Measurements from ENCODE around the gene ST7. TPM values are rescaled to one million over a fixed set of nuclear protein-coding genes. Genes with fewer than 3 reads are reported as not detected.

Gene ST7
- total and polyA plus RNA-seq, 2 experiments from 2014 or later: 31.2 to 38.5 TPM

- Histone ChIP-seq H3K36me3 (replicated peaks; ENCODE audit: insufficient read depth, low read depth) (no peaks in the 10 kb centered on the region), H3K79me2 (no peaks in the 10 kb centered on the region), H3K27me3 (no peaks in the 10 kb centered on the region), H2AFZ (no peak overlapping the region), H3K4me3 (no peak overlapping the region), H3K4me2 (no peak overlapping the region), H3K9me2 (replicated peaks; ENCODE audit: insufficient read depth) (no peaks in the 10 kb centered on the region), H3K27ac (no peak overlapping the region), H3K4me1 (ENCODE audit: insufficient read depth) (no peaks in the 10 kb centered on the region), H3K9me3 (ENCODE audit: low read depth) (no peaks in the 10 kb centered on the region), H4K20me1 (ENCODE audit: insufficient read depth, poor library complexity, severe bottlenecking) (no peaks in the 10 kb centered on the region)
- TF ChIP-seq, protein P1, sequence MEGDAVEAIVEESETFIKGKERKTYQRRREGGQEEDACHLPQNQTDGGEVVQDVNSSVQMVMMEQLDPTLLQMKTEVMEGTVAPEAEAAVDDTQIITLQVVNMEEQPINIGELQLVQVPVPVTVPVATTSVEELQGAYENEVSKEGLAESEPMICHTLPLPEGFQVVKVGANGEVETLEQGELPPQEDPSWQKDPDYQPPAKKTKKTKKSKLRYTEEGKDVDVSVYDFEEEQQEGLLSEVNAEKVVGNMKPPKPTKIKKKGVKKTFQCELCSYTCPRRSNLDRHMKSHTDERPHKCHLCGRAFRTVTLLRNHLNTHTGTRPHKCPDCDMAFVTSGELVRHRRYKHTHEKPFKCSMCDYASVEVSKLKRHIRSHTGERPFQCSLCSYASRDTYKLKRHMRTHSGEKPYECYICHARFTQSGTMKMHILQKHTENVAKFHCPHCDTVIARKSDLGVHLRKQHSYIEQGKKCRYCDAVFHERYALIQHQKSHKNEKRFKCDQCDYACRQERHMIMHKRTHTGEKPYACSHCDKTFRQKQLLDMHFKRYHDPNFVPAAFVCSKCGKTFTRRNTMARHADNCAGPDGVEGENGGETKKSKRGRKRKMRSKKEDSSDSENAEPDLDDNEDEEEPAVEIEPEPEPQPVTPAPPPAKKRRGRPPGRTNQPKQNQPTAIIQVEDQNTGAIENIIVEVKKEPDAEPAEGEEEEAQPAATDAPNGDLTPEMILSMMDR (IDR thresholded peaks at IDR 0.05; ENCODE audit: poor library complexity): no peak
- TF ChIP-seq EZH2phosphoT487 (IDR thresholded peaks at IDR 0.05; ENCODE audit: low read depth, severe bottlenecking, unreplicated experiment): no peak
- TF ChIP-seq EZH2 (IDR thresholded peaks at IDR 0.05; ENCODE audit: borderline replicate concordance): no peak
- 84% methylated on average over 4 of the region's 4 CpGs for WGBS (ENCODE audit: low lambda C conversion rate, missing lambda C conversion rate)
- DNase-seq (ENCODE audit: low spot score): no peak
These were observed 242.2 kb downstream of the ST7 start for GRCh38 chr7:117195361-117196029.

- WGBS (ENCODE audit: low lambda C conversion rate, missing lambda C conversion rate): 50% methylated on average over 2 of the region's 2 CpGs
- H3K36me3 ChIP-seq (replicated peaks; ENCODE audit: insufficient read depth, low read depth): no peaks in the 10 kb centered on the region
- H3K27ac ChIP-seq: no peak overlapping the region
- no peak overlapping the region for H3K4me2 ChIP-seq
- no peaks in the 10 kb centered on the region for H3K79me2 ChIP-seq
- no peaks in the 10 kb centered on the region for H3K9me3 ChIP-seq (ENCODE audit: low read depth)
- H3K27me3 ChIP-seq: no peaks in the 10 kb centered on the region
- no peaks in the 10 kb centered on the region for H3K4me1 ChIP-seq (ENCODE audit: insufficient read depth)
- H4K20me1 ChIP-seq (ENCODE audit: insufficient read depth, poor library complexity, severe bottlenecking): no peaks in the 10 kb centered on the region
- DNase-seq (ENCODE audit: low spot score): no peak
- no peak overlapping the region for H2AFZ ChIP-seq
- TF ChIP-seq, protein P1 (IDR thresholded peaks at IDR 0.05; ENCODE audit: poor library complexity): no peak
- TF ChIP-seq EZH2 (IDR thresholded peaks at IDR 0.05; ENCODE audit: borderline replicate concordance): no peak
- no peak for TF ChIP-seq EZH2phosphoT487 (IDR thresholded peaks at IDR 0.05; ENCODE audit: low read depth, severe bottlenecking, unreplicated experiment)
- H3K4me3 ChIP-seq: no peak overlapping the region
- H3K9me2 ChIP-seq (replicated peaks; ENCODE audit: insufficient read depth): no peaks in the 10 kb centered on the region
These were observed 246.8 kb downstream of the ST7 start for GRCh38 chr7:117200132-117200531.

DNA sequence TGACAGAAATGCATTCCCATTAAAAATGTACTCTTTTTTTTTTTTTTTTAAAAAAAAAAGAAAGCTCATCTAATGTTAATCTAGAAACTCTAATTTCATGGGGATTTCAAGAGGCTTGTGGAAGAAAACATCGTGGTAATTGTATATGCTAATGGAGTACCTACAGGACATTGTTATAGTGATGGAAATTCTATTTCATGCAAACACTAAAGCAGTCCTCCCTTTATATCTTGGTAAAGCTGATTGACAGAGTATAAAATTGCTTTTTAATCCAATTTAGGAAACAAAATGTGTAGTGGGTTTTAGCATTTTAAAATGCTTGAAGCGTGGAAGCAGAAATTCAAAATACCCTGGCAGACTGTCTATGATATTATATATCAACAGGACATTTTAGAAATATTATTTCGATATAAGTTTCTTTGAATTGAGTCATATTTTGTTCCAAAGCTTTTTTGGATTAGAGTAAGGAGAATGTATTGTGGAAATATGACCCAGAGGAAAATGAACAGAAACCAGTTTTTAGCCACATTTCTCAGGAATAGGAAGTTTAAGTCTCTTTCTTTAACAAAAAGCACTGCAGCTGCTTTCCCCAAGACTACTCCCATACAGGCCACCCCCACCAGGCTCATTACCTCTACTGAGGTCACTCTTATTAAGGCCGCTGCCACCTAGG lies 247.6 kb downstream of the ST7 start:
- Histone ChIP-seq H3K36me3 (replicated peaks; ENCODE audit: insufficient read depth, low read depth) (no peaks in the 10 kb centered on the region), H3K4me3 (no peak overlapping the region), H4K20me1 (ENCODE audit: insufficient read depth, poor library complexity, severe bottlenecking) (no peaks in the 10 kb centered on the region), H3K4me1 (ENCODE audit: insufficient read depth) (no peaks in the 10 kb centered on the region), H3K79me2 (no peaks in the 10 kb centered on the region), H3K27ac (no peak overlapping the region), H3K27me3 (no peaks in the 10 kb centered on the region), H3K9me2 (replicated peaks; ENCODE audit: insufficient read depth) (no peaks in the 10 kb centered on the region), H2AFZ (no peak overlapping the region), H3K4me2 (no peak overlapping the region), H3K9me3 (ENCODE audit: low read depth) (no peaks in the 10 kb centered on the region)
- TF ChIP-seq EZH2phosphoT487 (IDR thresholded peaks at IDR 0.05; ENCODE audit: low read depth, severe bottlenecking, unreplicated experiment) (no peak), EZH2 (IDR thresholded peaks at IDR 0.05; ENCODE audit: borderline replicate concordance) (no peak)
- TF ChIP-seq, protein P1 (IDR thresholded peaks at IDR 0.05; ENCODE audit: poor library complexity): no peak
- 86% methylated on average over 4 of the region's 4 CpGs for WGBS (ENCODE audit: low lambda C conversion rate, missing lambda C conversion rate)
- no peak for DNase-seq (ENCODE audit: low spot score)

All from hepatocyte (in vitro differentiated cells).